Calu3 (cell line): ENCODE data around the gene GJB1. TPM values are rescaled to one million over a fixed set of nuclear protein-coding genes. Genes with fewer than 3 reads are reported as not detected.

Experiments used
- BruUV-seq: library from RNA; stranded (reverse); fragments of 400-500 nt; replicated peaks from 2 replicates; lab custom pipeline; 2021; lab: Mats Ljungman, UMichigan
- CTCF ChIA-PET: fragments of 300-600 bp; sonication (Branson Sonifier 250); formaldehyde crosslinking; loops from one replicate; lab custom pipeline; 2022; ENCODE audit warnings: antibody characterized with exemption; lab: Charles Lee
- DNase-seq: peaks from one replicate; pipeline ENCODE4 v3.0.0; 2022
- H3K27ac Mint-ChIP-seq: one replicate; pipeline ENCODE4 v1.8.0; 2022; ENCODE audit warnings: mixed read lengths; ENCODE audit not compliant: unreplicated experiment
- H3K27me3 Mint-ChIP-seq: one replicate; pipeline ENCODE4 v1.8.0; 2022; ENCODE audit warnings: mixed read lengths; ENCODE audit not compliant: unreplicated experiment
- H3K36me3 Mint-ChIP-seq: one replicate; pipeline ENCODE4 v1.8.0; 2022; ENCODE audit warnings: mild to moderate bottlenecking, moderate library complexity, mixed read lengths; ENCODE audit not compliant: insufficient read depth, unreplicated experiment
- H3K4me1 Mint-ChIP-seq: one replicate; pipeline ENCODE4 v1.8.0; 2022; ENCODE audit warnings: mild to moderate bottlenecking, low read depth, mixed read lengths; ENCODE audit not compliant: unreplicated experiment
- H3K4me3 Mint-ChIP-seq: one replicate; pipeline ENCODE4 v1.8.0; 2022; ENCODE audit warnings: mild to moderate bottlenecking, low read depth, moderate library complexity, mixed read lengths; ENCODE audit not compliant: unreplicated experiment
- H3K9me3 Mint-ChIP-seq: one replicate; pipeline ENCODE4 v1.8.0; 2022; ENCODE audit warnings: low read depth, mixed read lengths; ENCODE audit not compliant: unreplicated experiment
- CTCF ChIP-seq: fragments of 200-600 bp; IDR thresholded peaks from one replicate; pipeline ENCODE4 v1.8.0; 2022; ENCODE audit warnings: antibody characterized with exemption; ENCODE audit not compliant: unreplicated experiment
- intact Hi-C: fragments of 100-400 bp; cut with micrococcal nuclease; formaldehyde crosslinking; loops from one replicate; pipeline ENCODE4 v1.10.0; 2022; ENCODE audit not compliant: unreplicated experiment
- total RNA-seq: library from RNA; stranded (reverse); gene quantifications from 2 replicates; pipeline ENCODE4 v1.2.3, GENCODE V29; 2022

GJB1 gene
- total RNA-seq, 1 experiment from 2014 or later: 80.4 TPM

- BruUV-seq: no TSS peak
- peak; percentile 30 for DNase-seq
- intact Hi-C loops: loop anchor here (2.0 kb wide), 1 partner anchor 30 kb away; no protein-coding TSS in a partner anchor
- CTCF ChIA-PET: interaction anchor here (0.6 to 1.0 kb wide), 3 partner anchors 32 to 226 kb away, joined by 3 to 4 read pairs (median 3); partner anchors contain the start of gene NONO
- Mint-ChIP-seq H3K4me1 (peaks cover 8% of the 10 kb centered on the region), H3K9me3 (no peaks in the 10 kb centered on the region), H3K27ac (no peak overlapping the region), H3K27me3 (no peaks in the 10 kb centered on the region), H3K4me3 (no peak overlapping the region), H3K36me3 (peaks cover 11% of the 10 kb centered on the region)
- TF ChIP-seq CTCF: no peak
Measured at GRCh38 chrX:71184803-71185495, 38.1 kb upstream of the GJB1 start.

- Mint-ChIP-seq H3K36me3 (no peaks in the 10 kb centered on the region), H3K9me3 (no peaks in the 10 kb centered on the region), H3K4me1 (peaks cover 6% of the 10 kb centered on the region), H3K27me3 (no peaks in the 10 kb centered on the region), H3K27ac (no peak overlapping the region), H3K4me3 (no peak overlapping the region)
- TF ChIP-seq CTCF: no peak
- no peak for DNase-seq
- BruUV-seq: no TSS peak
- intact Hi-C loops: no loop called here
- CTCF ChIA-PET: no interaction called here
Measured at GRCh38 chrX:71191248-71191647, 31.8 kb upstream of the GJB1 start.

- Mint-ChIP-seq H3K27me3 (no peaks in the 10 kb centered on the region), H3K27ac (no peak overlapping the region)
- CTCF ChIA-PET: interaction anchor here (0.6 kb wide), 2 partner anchors 46 to 139 kb away, joined by 3 to 4 read pairs; no protein-coding TSS in a partner anchor
Measured at GRCh38 chrX:71195964-71196649, 26.9 kb upstream of the GJB1 start.

GRCh38 chrX:71198066-71198465 is 25.0 kb upstream of the GJB1 start:
- no peaks in the 10 kb centered on the region for H3K9me3 Mint-ChIP-seq
- no peak overlapping the region for H3K4me3 Mint-ChIP-seq
- BruUV-seq: no TSS peak
- CTCF ChIA-PET: interaction anchor here (1.1 kb wide), 2 partner anchors 10 to 25 kb away, joined by 3 read pairs; no protein-coding TSS in a partner anchor
- no peak for DNase-seq
- peaks cover 24% of the 10 kb centered on the region for H3K4me1 Mint-ChIP-seq
- H3K27me3 Mint-ChIP-seq: no peaks in the 10 kb centered on the region
- no peaks in the 10 kb centered on the region for H3K36me3 Mint-ChIP-seq
- intact Hi-C loops: no loop called here
- H3K27ac Mint-ChIP-seq: no peak overlapping the region
- TF ChIP-seq CTCF: no peak

More at GRCh38 chrX:71195964-71196649, 26.9 kb upstream of the GJB1 start:
- H3K4me3 Mint-ChIP-seq: no peak overlapping the region
- peaks cover 24% of the 10 kb centered on the region for H3K4me1 Mint-ChIP-seq
- DNase-seq: no peak
- no peaks in the 10 kb centered on the region for H3K9me3 Mint-ChIP-seq
- no peaks in the 10 kb centered on the region for H3K36me3 Mint-ChIP-seq
- no TSS peak for BruUV-seq
- TF ChIP-seq CTCF: no peak
- intact Hi-C loops: no loop called here
